ENCODE data around the gene EFHC1.

DNA sequence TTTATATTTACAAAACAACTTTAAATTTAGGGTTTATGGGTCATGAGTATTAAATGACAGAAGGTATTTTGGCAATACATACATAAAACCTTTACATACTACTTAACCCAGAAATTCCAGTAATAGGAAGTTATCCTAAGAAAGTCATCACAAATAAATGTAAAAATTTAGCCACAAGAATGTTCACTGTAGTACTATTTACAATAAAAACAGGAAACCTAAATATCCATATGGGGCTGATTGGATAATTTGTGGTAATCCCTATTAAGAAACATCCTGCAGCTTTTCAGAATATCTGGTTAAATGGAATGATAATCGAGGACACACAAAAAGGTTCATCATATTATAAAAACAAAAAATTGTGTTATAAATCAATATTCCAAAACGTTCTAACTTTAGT, 112.3 kb downstream of the EFHC1 start:
- TF ChIP-seq, protein P1, sequence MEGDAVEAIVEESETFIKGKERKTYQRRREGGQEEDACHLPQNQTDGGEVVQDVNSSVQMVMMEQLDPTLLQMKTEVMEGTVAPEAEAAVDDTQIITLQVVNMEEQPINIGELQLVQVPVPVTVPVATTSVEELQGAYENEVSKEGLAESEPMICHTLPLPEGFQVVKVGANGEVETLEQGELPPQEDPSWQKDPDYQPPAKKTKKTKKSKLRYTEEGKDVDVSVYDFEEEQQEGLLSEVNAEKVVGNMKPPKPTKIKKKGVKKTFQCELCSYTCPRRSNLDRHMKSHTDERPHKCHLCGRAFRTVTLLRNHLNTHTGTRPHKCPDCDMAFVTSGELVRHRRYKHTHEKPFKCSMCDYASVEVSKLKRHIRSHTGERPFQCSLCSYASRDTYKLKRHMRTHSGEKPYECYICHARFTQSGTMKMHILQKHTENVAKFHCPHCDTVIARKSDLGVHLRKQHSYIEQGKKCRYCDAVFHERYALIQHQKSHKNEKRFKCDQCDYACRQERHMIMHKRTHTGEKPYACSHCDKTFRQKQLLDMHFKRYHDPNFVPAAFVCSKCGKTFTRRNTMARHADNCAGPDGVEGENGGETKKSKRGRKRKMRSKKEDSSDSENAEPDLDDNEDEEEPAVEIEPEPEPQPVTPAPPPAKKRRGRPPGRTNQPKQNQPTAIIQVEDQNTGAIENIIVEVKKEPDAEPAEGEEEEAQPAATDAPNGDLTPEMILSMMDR (conservative IDR thresholded peaks at IDR 0.05; ENCODE audit: low read length) = no peak
- no peak for TF ChIP-seq EZH2phosphoT487 (IDR thresholded peaks at IDR 0.05; ENCODE audit: borderline replicate concordance)

Measured in Loucy (cell line).